RKO (cell line): ENCODE measurements around the gene SMARCB1.

Source experiments
- DNase-seq: peaks from one replicate; pipeline ENCODE4 v3.0.0-alpha.2; 2016; ENCODE audit warnings: low spot score

The SMARCB1 gene

GRCh38 chr22:23884140-23884539 is 97.4 kb downstream of the SMARCB1 start:
- no peak for DNase-seq
